ENCODE measurements around the gene EFS.
A peak's percentile ranks its signal among the peaks of the same experiment; 100 is the strongest.

DNA sequence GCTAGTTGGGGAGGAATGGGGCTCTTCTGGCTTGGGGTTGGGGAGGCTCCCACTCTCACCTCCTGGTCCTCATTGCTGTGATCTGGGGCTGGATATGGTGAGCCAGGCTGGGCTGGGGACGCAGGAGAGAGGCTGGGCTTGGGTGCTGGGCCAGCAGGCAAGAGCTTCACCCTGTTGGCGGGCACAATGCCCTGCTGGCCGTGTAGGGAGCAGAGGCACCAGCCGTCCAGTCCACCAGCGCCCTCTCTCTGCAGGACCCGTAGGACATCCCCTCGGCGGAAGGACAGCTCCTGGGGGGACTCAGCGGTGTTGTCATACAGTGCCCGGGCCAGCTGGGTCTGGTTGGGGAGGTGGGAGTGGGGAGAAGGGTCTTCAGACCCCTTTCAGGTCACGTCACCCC lies 4.5 kb downstream of the EFS start:
- no peak for TF ChIP-seq POLR2A (IDR thresholded peaks at IDR 0.05)
- TF ChIP-seq, protein P1, sequence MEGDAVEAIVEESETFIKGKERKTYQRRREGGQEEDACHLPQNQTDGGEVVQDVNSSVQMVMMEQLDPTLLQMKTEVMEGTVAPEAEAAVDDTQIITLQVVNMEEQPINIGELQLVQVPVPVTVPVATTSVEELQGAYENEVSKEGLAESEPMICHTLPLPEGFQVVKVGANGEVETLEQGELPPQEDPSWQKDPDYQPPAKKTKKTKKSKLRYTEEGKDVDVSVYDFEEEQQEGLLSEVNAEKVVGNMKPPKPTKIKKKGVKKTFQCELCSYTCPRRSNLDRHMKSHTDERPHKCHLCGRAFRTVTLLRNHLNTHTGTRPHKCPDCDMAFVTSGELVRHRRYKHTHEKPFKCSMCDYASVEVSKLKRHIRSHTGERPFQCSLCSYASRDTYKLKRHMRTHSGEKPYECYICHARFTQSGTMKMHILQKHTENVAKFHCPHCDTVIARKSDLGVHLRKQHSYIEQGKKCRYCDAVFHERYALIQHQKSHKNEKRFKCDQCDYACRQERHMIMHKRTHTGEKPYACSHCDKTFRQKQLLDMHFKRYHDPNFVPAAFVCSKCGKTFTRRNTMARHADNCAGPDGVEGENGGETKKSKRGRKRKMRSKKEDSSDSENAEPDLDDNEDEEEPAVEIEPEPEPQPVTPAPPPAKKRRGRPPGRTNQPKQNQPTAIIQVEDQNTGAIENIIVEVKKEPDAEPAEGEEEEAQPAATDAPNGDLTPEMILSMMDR (IDR thresholded peaks at IDR 0.05) = peak in 1 of 3 donors; percentile 21

Data from breast epithelium (tissue), 3 donors.